Suprapubic skin (tissue), 4 donors: ENCODE data around the gene ZSWIM6. TPM values are rescaled to one million over a fixed set of nuclear protein-coding genes. Genes with fewer than 3 reads are reported as not detected.

Experiments
- DNase-seq, 2 donors: peaks; one replicate each; pipeline ENCODE4 v3.0.0-alpha.2; 2019; ENCODE audit warnings: low spot score in 2 of 2
- H3K27ac ChIP-seq: fragments of 200-600 bp; sonication (generic); one replicate; pipeline ENCODE4 v1.5.1; 2019
- H3K27me3 ChIP-seq: fragments of 200-600 bp; sonication (generic); one replicate; pipeline ENCODE4 v1.5.1; 2019
- H3K36me3 ChIP-seq: fragments of 200-600 bp; sonication (generic); one replicate; pipeline ENCODE4 v1.5.1; 2019
- H3K4me1 ChIP-seq: fragments of 200-600 bp; sonication (generic); one replicate; pipeline ENCODE4 v1.5.1; 2019
- H3K4me3 ChIP-seq: fragments of 200-600 bp; sonication (generic); one replicate; pipeline ENCODE4 v1.5.1; 2019; ENCODE audit warnings: mild to moderate bottlenecking
- H3K9me3 ChIP-seq: fragments of 200-600 bp; sonication (generic); one replicate; pipeline ENCODE4 v1.5.1; 2019
- CTCF ChIP-seq, 2 donors: fragments of 200-600 bp in 1 of 2; fragments of 450-650 bp in 1 of 2; sonication (generic) in 1 of 2; IDR thresholded peaks; one replicate each; pipeline ENCODE4 v1.5.1; 2016 to 2019; ENCODE audit warnings: antibody characterized with exemption in 2 of 2, mild to moderate bottlenecking in 1 of 2, moderate library complexity in 1 of 2
- EP300 ChIP-seq: sonication (generic); formaldehyde crosslinking; IDR thresholded peaks from one replicate; pipeline ENCODE4 v1.6.1; 2017; ENCODE audit warnings: antibody characterized with exemption
- POLR2A ChIP-seq, 2 donors: fragments of 450-650 bp; IDR thresholded peaks; one replicate each; pipeline ENCODE4 v1.6.1; 2017; ENCODE audit warnings: antibody characterized with exemption in 2 of 2, mild to moderate bottlenecking in 2 of 2, moderate library complexity in 2 of 2
- POLR2AphosphoS5 ChIP-seq, 3 donors: sonication (generic); formaldehyde crosslinking; IDR thresholded peaks; one replicate each; pipeline ENCODE4 v1.6.1; 2017; ENCODE audit warnings: antibody characterized with exemption in 3 of 3
- WGBS: methylation state at CpG from one replicate; pipeline ENCODE4 v1.1.5; 2018; 5-methylcytosine and 5-hydroxymethylcytosine counted together
- total RNA-seq, 4 donors: library from RNA; depleted of rRNA; stranded (reverse); fragments of >200 nt; gene quantifications; one replicate each; pipeline ENCODE4 v1.1.0, GENCODE V29; 2016

The ZSWIM6 gene
- total RNA-seq, 4 donors from 2014 or later: 7.3 to 12.2 (median 8.2) TPM

GRCh38 chr5:61332851-61333320 is 828 bp downstream of the ZSWIM6 start:
- Histone ChIP-seq H3K9me3 (no peaks in the 10 kb centered on the region), H3K4me1 (peaks cover 46% of the 10 kb centered on the region), H3K27me3 (no peaks in the 10 kb centered on the region), H3K36me3 (no peaks in the 10 kb centered on the region), H3K27ac (peak overlapping the region; percentile 81), H3K4me3 (peak overlapping the region; percentile 87)
- no CpG with 5 or more reads among the region's 61 CpGs for WGBS
- DNase-seq: peak in 1 of 2 donors; percentile 76
- TF ChIP-seq POLR2A (IDR thresholded peaks at IDR 0.05): no peak
- TF ChIP-seq EP300: no peak
- TF ChIP-seq CTCF (IDR thresholded peaks at IDR 0.05): no peak
- TF ChIP-seq POLR2AphosphoS5 (IDR thresholded peaks at IDR 0.05): no peak

GRCh38 chr5:61333321-61333953 is 1.4 kb downstream of the ZSWIM6 start:
- Histone ChIP-seq H3K27me3 (no peaks in the 10 kb centered on the region), H3K36me3 (no peaks in the 10 kb centered on the region), H3K9me3 (no peaks in the 10 kb centered on the region), H3K27ac (peak overlapping the region; percentile 81), H3K4me1 (peaks cover 41% of the 10 kb centered on the region), H3K4me3 (peak overlapping the region; percentile 87)
- no peak for TF ChIP-seq CTCF (IDR thresholded peaks at IDR 0.05)
- no peak for TF ChIP-seq EP300
- TF ChIP-seq POLR2AphosphoS5 (IDR thresholded peaks at IDR 0.05): no peak
- no peak for TF ChIP-seq POLR2A (IDR thresholded peaks at IDR 0.05)
- DNase-seq: peak in 1 of 2 donors; percentile 73
- 0% methylated on average over 21 of the region's 75 CpGs for WGBS

GRCh38 chr5:61333954-61334867 is 2.2 kb downstream of the ZSWIM6 start:
- Histone ChIP-seq H3K27me3 (no peaks in the 10 kb centered on the region), H3K4me1 (peaks cover 36% of the 10 kb centered on the region), H3K9me3 (no peaks in the 10 kb centered on the region), H3K36me3 (no peaks in the 10 kb centered on the region), H3K27ac (peak overlapping the region; percentile 81), H3K4me3 (peak overlapping the region; percentile 87)
- WGBS: 10% methylated on average over 17 of the region's 17 CpGs
- TF ChIP-seq CTCF (IDR thresholded peaks at IDR 0.05) (no peak), POLR2AphosphoS5 (IDR thresholded peaks at IDR 0.05) (no peak), POLR2A (IDR thresholded peaks at IDR 0.05) (no peak), EP300 (no peak)
- no peak for DNase-seq

- Histone ChIP-seq H3K27me3 (no peaks in the 10 kb centered on the region), H3K4me1 (peaks cover 30% of the 10 kb centered on the region), H3K36me3 (no peaks in the 10 kb centered on the region), H3K27ac (no peak overlapping the region), H3K9me3 (no peaks in the 10 kb centered on the region), H3K4me3 (peak overlapping the region; percentile 87)
- 40% methylated on average over 10 of the region's 10 CpGs for WGBS
- no peak for TF ChIP-seq EP300
- TF ChIP-seq POLR2A (IDR thresholded peaks at IDR 0.05): no peak
- no peak for TF ChIP-seq POLR2AphosphoS5 (IDR thresholded peaks at IDR 0.05)
- no peak for TF ChIP-seq CTCF (IDR thresholded peaks at IDR 0.05)
- DNase-seq: no peak
Measured at GRCh38 chr5:61334868-61335615, 3.0 kb downstream of the ZSWIM6 start.
